Activated CD4-positive, alpha-beta T cell treated with anti-CD3 and anti-CD28 coated beads, Interleukin-10, Interleukin-2, amounts not matched to agents 100 ng/mL and 50 ng/mL, durations not matched to agents 16 hours and 8 hours (primary cell): Measurements from ENCODE around the gene CAMK1.

ENCODE experiments used
- DNase-seq: peaks from one replicate; pipeline ENCODE4 v3.0.0-alpha.2; 2020

Gene CAMK1

GRCh38 chr3:9769426-9770275 is at the start of gene CAMK1:
Gene CAMK1 (minus strand): TSS chr3:9769947. CDS start chr3:9767749, 2,198 bp downstream.
- peak; percentile 80 for DNase-seq

GRCh38 chr3:9818666-9819335 is 49.1 kb upstream of the CAMK1 start:
- DNase-seq, result no peak

- DNase-seq, result no peak
These were observed 47.7 kb upstream of the CAMK1 start for GRCh38 chr3:9817436-9817835.

- DNase-seq, result no peak
These were observed 46.2 kb upstream of the CAMK1 start for GRCh38 chr3:9815986-9816385.

DNA sequence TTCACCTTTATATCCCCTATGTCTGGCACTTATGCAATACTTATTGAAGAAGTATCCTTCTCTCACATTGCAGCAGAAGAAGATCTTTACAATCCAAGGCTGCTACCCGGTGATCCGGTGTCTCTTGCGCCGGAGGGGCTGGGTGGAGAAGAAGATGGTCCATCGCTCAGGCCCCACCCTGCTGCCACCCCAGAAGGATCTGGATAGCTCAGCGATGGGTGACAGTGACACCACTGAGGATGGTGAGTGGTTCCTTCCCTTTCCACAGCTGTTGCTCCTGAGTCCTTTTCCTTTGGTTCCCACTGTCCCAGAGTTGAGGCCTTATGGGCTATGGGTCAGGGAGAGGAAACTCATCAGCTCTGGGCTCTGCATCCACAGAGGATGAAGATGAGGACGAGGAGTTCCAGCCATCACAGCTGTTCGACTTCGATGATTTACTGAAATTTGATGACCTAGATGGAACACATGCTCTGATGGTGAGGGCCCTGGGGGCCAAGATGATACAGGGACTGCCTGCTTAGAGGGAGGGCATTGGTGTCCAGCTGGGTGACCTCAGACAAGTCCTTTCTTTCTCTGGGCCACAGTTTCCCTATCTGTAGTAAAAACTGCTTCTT is 43.2 kb upstream of the CAMK1 start:
- DNase-seq, result no peak

- DNase-seq, result no peak
These were observed 41.1 kb upstream of the CAMK1 start for GRCh38 chr3:9810846-9811245.

- DNase-seq, result no peak
These were observed 40.7 kb upstream of the CAMK1 start for GRCh38 chr3:9810433-9810770.

- DNase-seq, result peak; percentile 49
These were observed 40.1 kb upstream of the CAMK1 start, which contains the start of gene TTLL3 for GRCh38 chr3:9809615-9810432. Gene TTLL3 (plus strand): TSS chr3:9810262. CDS start chr3:9810662, 400 bp downstream.

- DNase-seq, result no peak
These were observed 39.5 kb upstream of the CAMK1 start for GRCh38 chr3:9809239-9809614.

DNA sequence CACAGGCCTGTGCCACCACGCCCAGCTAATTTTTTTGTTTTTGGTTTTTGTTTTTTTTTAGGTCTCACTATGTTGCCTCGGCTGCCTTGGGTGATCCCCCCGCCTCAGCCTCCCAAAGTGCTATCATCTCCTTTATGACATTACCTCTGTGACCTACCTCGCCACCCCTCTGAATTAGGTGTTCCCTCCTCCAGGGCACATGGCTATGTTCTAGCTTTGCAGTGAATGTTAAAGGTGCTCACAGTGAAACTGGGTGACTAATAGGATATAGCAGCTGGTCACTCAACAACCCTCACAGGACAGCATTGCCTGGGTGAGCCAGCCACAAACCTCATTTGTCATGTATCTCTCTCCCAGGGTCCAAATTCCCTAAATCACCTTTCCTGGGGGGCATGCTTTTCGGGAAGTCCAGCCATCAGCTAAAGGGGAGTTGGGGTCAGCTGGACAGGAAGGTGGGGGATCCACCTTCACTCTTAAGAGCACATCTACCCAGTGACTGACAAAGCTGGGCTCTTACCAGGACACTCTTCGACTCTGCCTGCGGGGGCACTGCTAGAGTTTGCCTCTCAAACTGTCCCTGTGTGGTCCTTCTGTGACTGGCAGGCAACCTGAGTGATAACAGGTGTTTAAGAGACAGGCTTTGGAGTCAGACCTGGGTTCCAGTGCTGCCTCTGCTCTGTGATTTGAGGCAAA is 38.7 kb upstream of the CAMK1 start:
- DNase-seq, result peak; percentile 69

DNA sequence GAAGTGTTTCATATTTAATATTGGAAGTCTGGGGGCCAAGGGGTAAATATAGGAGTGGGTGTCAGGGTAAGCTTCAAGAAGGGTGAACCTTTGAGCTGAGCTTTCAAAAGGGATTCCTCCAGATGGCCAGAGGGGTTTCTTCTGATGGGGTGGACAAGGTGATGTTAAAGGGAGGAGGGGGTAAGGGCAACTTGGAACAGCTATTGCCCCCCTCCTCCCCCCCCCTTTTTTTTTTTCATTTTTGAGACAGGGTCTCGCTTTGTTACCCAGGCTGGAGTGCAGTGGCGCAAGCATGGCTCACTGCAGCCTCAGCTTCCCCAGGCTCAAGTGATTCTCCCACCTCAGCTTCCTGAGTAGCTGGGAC is 38.2 kb upstream of the CAMK1 start:
- DNase-seq, result no peak

GRCh38 chr3:9806688-9807589 is 37.2 kb upstream of the CAMK1 start:
- DNase-seq, result no peak

DNA sequence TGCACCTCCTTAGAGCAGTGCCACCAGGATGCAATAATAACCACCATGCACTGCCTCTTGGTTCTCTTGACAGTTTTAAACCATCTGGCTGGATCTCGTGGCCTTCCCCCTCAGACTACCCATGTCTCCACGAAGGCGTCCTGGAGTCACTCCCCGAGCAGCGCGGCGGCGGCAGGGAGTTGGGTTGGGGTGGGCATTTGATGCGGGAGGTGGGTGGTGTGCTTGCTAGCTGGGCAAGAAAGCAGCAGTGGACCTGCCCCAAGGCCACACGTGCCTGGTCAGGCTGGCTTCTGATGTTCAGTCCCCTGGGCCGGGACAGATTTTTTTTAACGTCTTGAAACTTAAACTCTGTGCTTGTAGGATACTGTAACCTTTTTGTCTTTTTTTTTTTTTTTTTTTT is 36.4 kb upstream of the CAMK1 start:
- DNase-seq, result no peak

- no peak for DNase-seq
These were observed 35.2 kb upstream of the CAMK1 start for GRCh38 chr3:9804996-9805395.

DNA sequence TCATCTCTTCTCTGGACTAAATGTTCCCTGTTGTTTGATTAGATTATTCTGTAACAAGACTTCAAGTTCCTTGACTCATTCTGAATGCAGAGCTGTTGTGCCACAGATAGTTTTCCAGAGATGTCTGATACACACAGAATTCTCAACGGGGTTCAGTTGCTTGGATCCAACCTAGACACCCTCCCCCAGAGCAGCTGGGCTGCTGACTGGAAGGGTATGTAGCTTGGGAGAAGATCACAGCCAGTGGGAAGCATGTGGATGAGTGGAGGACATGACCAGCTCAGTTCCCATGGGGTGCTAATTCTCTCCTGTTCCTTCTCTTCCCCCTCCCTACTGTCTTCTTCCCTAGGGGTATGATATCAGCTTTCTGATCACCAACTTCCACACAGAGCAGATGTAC is 33.7 kb upstream of the CAMK1 start:
- DNase-seq, result no peak

DNA sequence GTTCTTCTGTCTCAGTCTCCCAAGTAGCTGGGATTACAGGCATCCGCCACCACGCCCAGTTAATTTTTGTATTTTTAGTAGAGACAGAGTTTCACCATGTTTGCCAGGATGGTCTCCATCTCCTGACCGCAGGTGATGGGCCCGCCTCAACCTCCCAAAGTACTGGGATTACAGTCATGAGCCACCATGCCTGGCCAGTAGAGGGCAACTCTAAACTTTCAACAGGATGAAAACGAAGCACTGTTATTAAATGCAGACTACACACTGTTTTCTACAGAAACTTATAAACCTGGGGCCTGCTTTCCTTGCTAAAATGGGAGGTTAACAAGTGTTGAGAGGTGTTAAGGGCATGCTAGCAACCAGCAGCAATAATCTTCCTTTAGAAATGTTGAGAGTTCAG is 30.8 kb upstream of the CAMK1 start:
- no peak for DNase-seq

DNA sequence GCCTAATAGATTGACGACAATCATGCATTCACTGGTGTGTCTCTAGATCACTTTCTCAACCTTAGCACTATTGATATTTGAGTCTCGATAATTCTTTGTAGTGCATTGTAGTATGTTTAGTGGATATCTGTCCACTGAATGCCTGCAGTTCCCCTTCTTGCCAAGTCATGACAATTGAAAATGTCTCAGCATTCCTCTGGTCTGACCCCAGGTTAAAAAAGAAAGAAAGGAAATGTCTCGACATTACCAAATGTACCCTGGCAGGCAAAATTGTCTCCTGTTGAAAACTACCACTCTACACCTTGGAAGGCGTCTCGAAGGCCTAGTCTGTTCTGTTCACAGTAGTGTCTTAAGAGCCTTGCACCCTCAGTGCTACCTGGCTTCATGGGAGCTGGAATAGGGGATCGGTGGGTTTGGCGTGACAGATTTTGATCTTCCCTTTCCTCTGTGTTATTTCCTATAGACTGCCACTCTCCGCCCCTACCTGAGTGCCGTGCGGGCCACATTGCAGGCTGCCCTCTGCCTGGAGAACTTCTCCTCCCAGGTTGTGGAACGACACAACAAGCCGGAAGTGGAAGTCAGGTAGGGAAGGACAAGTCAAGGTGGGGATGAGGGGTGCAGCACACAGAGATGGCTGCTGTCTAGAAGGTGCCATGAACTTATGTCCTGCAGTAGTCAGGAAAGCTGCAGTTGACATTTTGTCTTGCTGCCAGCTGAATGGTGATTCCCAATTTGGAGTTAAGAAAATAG is 27.6 kb upstream of the CAMK1 start:
- DNase-seq, result no peak

GRCh38 chr3:9795207-9795606 is 25.5 kb upstream of the CAMK1 start:
- no peak for DNase-seq

GRCh38 chr3:9794400-9794799 is 24.7 kb upstream of the CAMK1 start:
- DNase-seq, result no peak

DNA sequence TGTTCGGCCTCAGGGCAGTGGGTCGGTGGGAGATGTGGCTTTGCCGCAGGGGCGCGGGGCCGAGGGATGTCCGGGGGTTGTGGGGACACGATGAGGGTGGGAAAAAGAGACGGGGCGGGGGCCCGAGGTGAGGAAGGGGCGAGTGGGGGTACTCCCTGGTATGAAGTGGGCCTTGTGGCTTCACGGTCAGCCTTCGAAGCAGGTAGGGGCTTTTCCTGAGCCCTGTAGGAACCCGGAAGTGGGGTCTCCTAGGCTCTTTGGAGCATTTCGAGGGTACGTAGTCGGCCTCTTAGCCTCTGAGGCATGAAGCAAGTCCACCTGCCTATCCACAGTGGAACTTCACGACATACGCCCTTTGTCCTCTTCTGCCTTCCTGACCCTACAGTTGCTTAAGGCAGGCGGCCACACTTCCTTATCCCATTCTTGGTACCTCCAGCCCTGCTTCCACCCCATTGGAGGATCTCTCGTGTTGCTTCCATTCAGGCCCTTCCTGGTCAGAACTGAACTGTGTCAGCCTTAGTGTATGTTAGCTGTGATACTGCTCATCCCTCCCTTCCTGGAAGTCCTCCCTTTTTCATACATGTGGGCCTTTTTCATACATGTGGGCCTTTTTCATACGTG is 23.5 kb upstream of the CAMK1 start:
- peak; percentile 59 for DNase-seq
